WTC11 (cell line): ENCODE data around the gene BPNT1. TPM values are rescaled to one million over a fixed set of nuclear protein-coding genes. Genes with fewer than 3 reads are reported as not detected.
"Not testable (repeated sequence)": the region's sequence is repeated elsewhere in the genome, so short reads cannot be mapped to it uniquely, and the experiment has no call there.

Source experiments
- ATAC-seq: fragments of 200-7000 bp; cut with Tn5 transposase; 2 replicates; pipeline ENCODE4 v1.10.0; 2021; ENCODE audit warnings: mild to moderate bottlenecking, moderate library complexity
- CTCF ChIA-PET: fragments of 300-600 bp; sonication (Branson Sonifier 250); formaldehyde crosslinking; loops from one replicate; lab custom pipeline; 2021; ENCODE audit warnings: antibody characterized with exemption; lab: Charles Lee
- POLR2A ChIA-PET: fragments of 350-600 bp; sonication (Branson Sonifier 250); formaldehyde crosslinking; loops from one replicate; lab custom pipeline; 2021; ENCODE audit warnings: antibody characterized with exemption; lab: Charles Lee
- DNase-seq: peaks from one replicate; pipeline ENCODE4 v3.0.0; 2021; ENCODE audit warnings: low spot score
- H3K27ac Mint-ChIP-seq: 2 replicates; pipeline ENCODE4 v1.8.0; 2021; ENCODE audit warnings: mixed read lengths
- H3K27me3 Mint-ChIP-seq: 2 replicates; pipeline ENCODE4 v1.8.0; 2021; ENCODE audit warnings: low read depth, mild to moderate bottlenecking, moderate library complexity, mixed read lengths
- H3K36me3 Mint-ChIP-seq: 2 replicates; pipeline ENCODE4 v1.8.0; 2021; ENCODE audit warnings: mixed read lengths
- H3K4me1 Mint-ChIP-seq: 2 replicates; pipeline ENCODE4 v1.8.0; 2022; ENCODE audit warnings: mixed read lengths
- H3K4me3 Mint-ChIP-seq: 2 replicates; pipeline ENCODE4 v1.8.0; 2021; ENCODE audit warnings: mild to moderate bottlenecking, moderate library complexity, mixed read lengths
- H3K9me3 Mint-ChIP-seq: 2 replicates; pipeline ENCODE4 v1.8.0; 2021; ENCODE audit warnings: mixed read lengths
- ATF2 ChIP-seq: sonication (generic); formaldehyde crosslinking; IDR thresholded peaks from 2 replicates; pipeline ENCODE4 v1.8.1; 2022; ENCODE audit warnings: low read depth, missing genetic modification reagents, borderline replicate concordance
- ATF3 ChIP-seq: sonication (generic); formaldehyde crosslinking; conservative IDR thresholded peaks from 2 replicates; pipeline ENCODE4 v1.8.1; 2022; ENCODE audit warnings: mild to moderate bottlenecking, missing genetic modification reagents
- CDX4 ChIP-seq: fragments of 250-450 bp; sonication (Bioruptor Pico); IDR thresholded peaks from 2 replicates; pipeline ENCODE4 v1.9.0; 2021; ENCODE audit warnings: moderate library complexity, mild to moderate bottlenecking, inconsistent platforms, borderline replicate concordance
- FOXJ3 ChIP-seq: sonication (generic); formaldehyde crosslinking; IDR thresholded peaks from 2 replicates; pipeline ENCODE4 v1.9.0; 2021; ENCODE audit warnings: missing genetic modification reagents, mild to moderate bottlenecking, borderline replicate concordance
- FOXP1 ChIP-seq: sonication (generic); formaldehyde crosslinking; IDR thresholded peaks from 2 replicates; pipeline ENCODE4 v1.8.0; 2022; ENCODE audit warnings: missing genetic modification reagents, mild to moderate bottlenecking, moderate library complexity, borderline replicate concordance
- FOXP4 ChIP-seq: sonication (generic); formaldehyde crosslinking; IDR thresholded peaks from 2 replicates; pipeline ENCODE4 v1.8.0; 2022; ENCODE audit warnings: mild to moderate bottlenecking, missing genetic modification reagents
- GRHL2 ChIP-seq: fragments of 250-450 bp; sonication (Bioruptor Pico); IDR thresholded peaks from 2 replicates; pipeline ENCODE4 v1.8.0; 2022; ENCODE audit warnings: mild to moderate bottlenecking, moderate library complexity; ENCODE audit not compliant: insufficient replicate concordance, severe bottlenecking
- GTF2I ChIP-seq: fragments of 250-450 bp; sonication (Bioruptor Pico); conservative IDR thresholded peaks from 2 replicates; pipeline ENCODE4 v1.4.0; 2021; ENCODE audit warnings: mild to moderate bottlenecking
- JUN ChIP-seq: sonication (generic); formaldehyde crosslinking; IDR thresholded peaks from 2 replicates; pipeline ENCODE4 v1.8.0; 2023; ENCODE audit warnings: mild to moderate bottlenecking, missing genetic modification reagents
- MAX ChIP-seq: sonication (generic); formaldehyde crosslinking; IDR thresholded peaks from 2 replicates; pipeline ENCODE4 v1.8.0; 2022; ENCODE audit warnings: mild to moderate bottlenecking, missing genetic modification reagents
- MXD4 ChIP-seq: fragments of 250-450 bp; sonication (Bioruptor Pico); IDR thresholded peaks from 2 replicates; pipeline ENCODE4 v1.8.0; 2021; ENCODE audit warnings: mild to moderate bottlenecking, moderate library complexity, borderline replicate concordance
- MYBL2 ChIP-seq: sonication (generic); formaldehyde crosslinking; IDR thresholded peaks from 2 replicates; pipeline ENCODE4 v1.8.1; 2023; ENCODE audit warnings: mild to moderate bottlenecking, moderate library complexity, missing genetic modification reagents
- NFATC4 ChIP-seq: fragments of 250-450 bp; sonication (Bioruptor Pico); IDR thresholded peaks from 2 replicates; pipeline ENCODE4 v1.9.0; 2021; ENCODE audit warnings: mild to moderate bottlenecking
- NFE2L1 ChIP-seq: sonication (generic); formaldehyde crosslinking; IDR thresholded peaks from 2 replicates; pipeline ENCODE4 v1.8.1; 2023; ENCODE audit warnings: missing genetic modification reagents
- NR2C2 ChIP-seq: sonication (generic); formaldehyde crosslinking; IDR thresholded peaks from 2 replicates; pipeline ENCODE4 v1.8.0; 2022; ENCODE audit warnings: mild to moderate bottlenecking, missing genetic modification reagents
- NR3C1 ChIP-seq: sonication (generic); formaldehyde crosslinking; conservative IDR thresholded peaks from 2 replicates; pipeline ENCODE4 v1.8.1; 2023; ENCODE audit warnings: low read depth, mild to moderate bottlenecking, missing genetic modification reagents
- RORB ChIP-seq: fragments of 250-450 bp; sonication (Bioruptor Pico); IDR thresholded peaks from 2 replicates; pipeline ENCODE4 v1.9.0; 2021; ENCODE audit warnings: mild to moderate bottlenecking
- SMAD4 ChIP-seq: sonication (generic); formaldehyde crosslinking; IDR thresholded peaks from 2 replicates; pipeline ENCODE4 v1.8.0; 2022; ENCODE audit warnings: mild to moderate bottlenecking, missing genetic modification reagents
- SP1 ChIP-seq: sonication (generic); formaldehyde crosslinking; conservative IDR thresholded peaks from 2 replicates; pipeline ENCODE4 v1.8.1; 2022; ENCODE audit warnings: missing genetic modification reagents
- TEAD1 ChIP-seq: sonication (generic); formaldehyde crosslinking; IDR thresholded peaks from 2 replicates; pipeline ENCODE4 v1.8.0; 2022; ENCODE audit warnings: mild to moderate bottlenecking, missing genetic modification reagents
- TP53 ChIP-seq: sonication (generic); formaldehyde crosslinking; IDR thresholded peaks from 2 replicates; pipeline ENCODE4 v1.8.1; 2023; ENCODE audit warnings: mild to moderate bottlenecking, missing genetic modification reagents
- USF1 ChIP-seq: sonication (generic); formaldehyde crosslinking; IDR thresholded peaks from 2 replicates; pipeline ENCODE4 v1.8.0; 2022; ENCODE audit warnings: mild to moderate bottlenecking, missing genetic modification reagents
- ZBTB21 ChIP-seq: sonication (generic); formaldehyde crosslinking; IDR thresholded peaks from 2 replicates; pipeline ENCODE4 v1.8.1; 2023; ENCODE audit warnings: mild to moderate bottlenecking, missing genetic modification reagents, borderline replicate concordance
- ZNF263 ChIP-seq: sonication (generic); formaldehyde crosslinking; IDR thresholded peaks from 2 replicates; pipeline ENCODE4 v1.8.1; 2022; ENCODE audit warnings: low read depth, mild to moderate bottlenecking, moderate library complexity, missing genetic modification reagents
- ZNF396 ChIP-seq: fragments of 250-450 bp; sonication (Bioruptor Pico); IDR thresholded peaks from 2 replicates; pipeline ENCODE4 v1.8.0; 2021; ENCODE audit warnings: mild to moderate bottlenecking, moderate library complexity, borderline replicate concordance
- total RNA-seq: library from RNA; stranded (reverse); gene quantifications from 3 replicates; pipeline ENCODE4 v1.2.3, GENCODE V29; 2021

BPNT1 gene
- total RNA-seq, 1 experiment from 2014 or later: 14.4 TPM

- H3K27me3 Mint-ChIP-seq, ATAC-seq, H3K9me3 Mint-ChIP-seq, H3K4me3 Mint-ChIP-seq, POLR2A ChIA-PET, DNase-seq, H3K4me1 Mint-ChIP-seq: not testable (repeated sequence)
- CTCF ChIA-PET: interaction anchor here (1.0 kb wide), 1 partner anchor 26 kb away, joined by 3 read pairs; no protein-coding TSS in a partner anchor
- Mint-ChIP-seq H3K27ac (0 out of 2 replicates have a peak overlapping the region, but pooled peaks have one; percentile 58), H3K36me3 (peaks cover 37% of the 10 kb centered on the region)
Measured at GRCh38 chr1:220037810-220038209, 51.8 kb downstream of the BPNT1 start.

GRCh38 chr1:220032911-220033310, 56.7 kb downstream of the BPNT1 start:
- CTCF ChIA-PET: no interaction called here
- Mint-ChIP-seq H3K27me3 (no peaks in the 10 kb centered on the region), H3K9me3 (no peaks in the 10 kb centered on the region), H3K4me1 (no peaks in the 10 kb centered on the region), H3K4me3 (no peak overlapping the region), H3K27ac (no peak overlapping the region), H3K36me3 (peaks cover 54% of the 10 kb centered on the region)
- DNase-seq (no peak), ATAC-seq (no peak)
- POLR2A ChIA-PET: interaction anchor here (0.5 kb wide), 1 partner anchor 23 kb away, joined by 3 read pairs; no protein-coding TSS in a partner anchor
- no peak for TF ChIP-seq ZNF396 (CRISPR knock-in tag)
- TF ChIP-seq TEAD1 (CRISPR knock-in tag): no peak
- no peak for TF ChIP-seq CDX4 (CRISPR knock-in tag)
- TF ChIP-seq FOXP1 (CRISPR knock-in tag): no peak
- TF ChIP-seq NR3C1 (CRISPR knock-in tag): no peak
- no peak for TF ChIP-seq JUN (CRISPR knock-in tag)
- no peak for TF ChIP-seq NFATC4 (CRISPR knock-in tag)
- TF ChIP-seq NR2C2 (CRISPR knock-in tag): no peak
- TF ChIP-seq NFE2L1 (CRISPR knock-in tag): no peak

- Mint-ChIP-seq H3K27ac (no peak overlapping the region), H3K4me1 (no peaks in the 10 kb centered on the region), H3K4me3 (no peak overlapping the region), H3K27me3 (no peaks in the 10 kb centered on the region), H3K36me3 (peaks cover 52% of the 10 kb centered on the region), H3K9me3 (no peaks in the 10 kb centered on the region)
- DNase-seq: no peak
- ChIA-PET CTCF (no interaction called here), POLR2A (no interaction called here)
- ATAC-seq: no peak
- TF ChIP-seq FOXP4 (CRISPR knock-in tag) (no peak), USF1 (CRISPR knock-in tag) (no peak), MYBL2 (CRISPR knock-in tag) (no peak), MAX (CRISPR knock-in tag) (no peak), MXD4 (CRISPR knock-in tag) (no peak)
Measured at GRCh38 chr1:220031287-220031686, 58.3 kb downstream of the BPNT1 start.

GRCh38 chr1:220028346-220028895, 61.2 kb downstream of the BPNT1 start:
- CTCF ChIA-PET: no interaction called here
- no peak overlapping the region for H3K4me3 Mint-ChIP-seq
- ATAC-seq: no peak
- TF ChIP-seq TP53 (CRISPR knock-in tag) (no peak), ZBTB21 (CRISPR knock-in tag) (no peak), GRHL2 (no peak), GTF2I (CRISPR knock-in tag) (no peak), FOXJ3 (CRISPR knock-in tag) (no peak), SMAD4 (no peak), ZNF263 (CRISPR knock-in tag) (no peak), ATF2 (no peak), NFATC4 (CRISPR knock-in tag) (no peak), RORB (no peak), SP1 (CRISPR knock-in tag) (no peak), ATF3 (CRISPR knock-in tag) (no peak)
- TF ChIP-seq, all 79 proteins: peak for 0
- Mint-ChIP-seq H3K9me3 (no peaks in the 10 kb centered on the region), H3K36me3 (peaks cover 65% of the 10 kb centered on the region), H3K4me1 (no peaks in the 10 kb centered on the region), H3K27me3 (no peaks in the 10 kb centered on the region), H3K27ac (no peak overlapping the region)
- no peak for DNase-seq
- POLR2A ChIA-PET: no interaction called here
